HG03565 (cell line): ENCODE results near the gene LSM5.

Experiments used
- ATAC-seq: cut with Tn5 transposase; IDR thresholded peaks from one replicate; pipeline ENCODE4 v1.9.1; 2021; ENCODE audit warnings: mild to moderate bottlenecking, moderate library complexity; ENCODE audit not compliant: unreplicated experiment

The LSM5 gene

GRCh38 chr7:32462977-32463376, 27.2 kb downstream of the LSM5 start:
- ATAC-seq, result no peak

- ATAC-seq, result no peak
These were observed 27.7 kb downstream of the LSM5 start for GRCh38 chr7:32462451-32462850.

GRCh38 chr7:32461484-32461883, 28.7 kb downstream of the LSM5 start:
- no peak for ATAC-seq

GRCh38 chr7:32459788-32460187, 30.4 kb downstream of the LSM5 start:
- no peak for ATAC-seq

DNA sequence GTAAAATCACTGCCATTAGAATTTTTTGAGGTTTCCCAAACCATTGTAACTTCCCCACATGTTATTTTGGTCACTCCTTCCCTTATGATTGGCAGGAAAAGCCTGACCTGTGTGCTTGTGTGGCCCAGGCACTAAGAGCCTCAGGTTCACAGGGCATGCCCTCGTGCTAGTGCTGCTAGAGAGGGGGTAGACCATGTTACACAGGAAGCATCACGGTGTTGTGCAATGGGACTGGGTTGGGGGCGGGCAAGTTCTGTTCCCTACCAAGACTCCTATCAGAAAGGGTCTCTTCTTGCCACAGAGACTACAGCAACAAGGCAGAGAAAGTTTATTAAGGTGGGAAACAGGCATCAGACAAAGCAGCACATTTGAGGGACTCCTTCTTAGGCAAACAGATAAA, 32.2 kb downstream of the LSM5 start:
- ATAC-seq, result no peak

- no peak for ATAC-seq
These were observed 36.7 kb downstream of the LSM5 start for GRCh38 chr7:32453341-32454011.

GRCh38 chr7:32447218-32447617, 43.0 kb downstream of the LSM5 start:
- ATAC-seq, result no peak

- ATAC-seq, result no peak
These were observed 53.8 kb downstream of the LSM5 start for GRCh38 chr7:32436146-32436928.
